IPS-18a (cell line): ENCODE measurements around the gene SLC35F2.
A peak's percentile ranks its signal among the peaks of the same experiment; 100 is the strongest.
"Not testable (repeated sequence)": the region's sequence is repeated elsewhere in the genome, so short reads cannot be mapped to it uniquely, and the experiment has no call there.

Experiments used
- H3K27ac ChIP-seq: one replicate; pipeline ENCODE4 v1.5.1; 2013; ENCODE audit warnings: low read length
- H3K27me3 ChIP-seq: one replicate; pipeline ENCODE4 v1.6.1; 2013; ENCODE audit warnings: mild to moderate bottlenecking, low read length; ENCODE audit not compliant: control insufficient read depth, insufficient read depth
- H3K36me3 ChIP-seq: one replicate; pipeline ENCODE4 v1.6.1; 2013; ENCODE audit warnings: low read depth, low read length; ENCODE audit not compliant: control insufficient read depth
- H3K4me1 ChIP-seq: one replicate; pipeline ENCODE4 v1.6.1; 2013; ENCODE audit warnings: low read depth, low read length; ENCODE audit not compliant: control insufficient read depth
- H3K4me3 ChIP-seq: one replicate; pipeline ENCODE4 v1.5.1; 2013; ENCODE audit warnings: low read length
- H3K9ac ChIP-seq: one replicate; pipeline ENCODE4 v1.6.1; 2013; ENCODE audit warnings: mild to moderate bottlenecking, low read length, moderate library complexity
- H3K9me3 ChIP-seq: one replicate; pipeline ENCODE4 v1.6.1; 2013; ENCODE audit warnings: low read depth, low read length; ENCODE audit not compliant: control insufficient read depth

The SLC35F2 gene

GRCh38 chr11:107834995-107835394, 23.6 kb downstream of the SLC35F2 start:
- H3K36me3 ChIP-seq, result no peaks in the 10 kb centered on the region
- no peak overlapping the region for H3K27ac ChIP-seq
- no peak overlapping the region for H3K9ac ChIP-seq
- peaks cover 15% of the 10 kb centered on the region for H3K27me3 ChIP-seq
- no peaks in the 10 kb centered on the region for H3K9me3 ChIP-seq
- no peak overlapping the region for H3K4me3 ChIP-seq
- H3K4me1 ChIP-seq, result peaks cover 7% of the 10 kb centered on the region

GRCh38 chr11:107833926-107834325, 24.7 kb downstream of the SLC35F2 start:
- H3K4me1 ChIP-seq, H3K9me3 ChIP-seq, H3K9ac ChIP-seq, H3K36me3 ChIP-seq, H3K27ac ChIP-seq: not testable (repeated sequence)
- H3K27me3 ChIP-seq, result peaks cover 15% of the 10 kb centered on the region
- peak overlapping the region; percentile 27 for H3K4me3 ChIP-seq

GRCh38 chr11:107830915-107831540, 27.6 kb downstream of the SLC35F2 start:
- Histone ChIP-seq H3K4me1 (peaks cover 7% of the 10 kb centered on the region), H3K4me3 (no peak overlapping the region), H3K36me3 (no peaks in the 10 kb centered on the region), H3K9me3 (no peaks in the 10 kb centered on the region), H3K9ac (no peak overlapping the region), H3K27me3 (peaks cover 15% of the 10 kb centered on the region), H3K27ac (no peak overlapping the region)

GRCh38 chr11:107827041-107827440, 31.5 kb downstream of the SLC35F2 start:
- Histone ChIP-seq H3K4me1 (no peaks in the 10 kb centered on the region), H3K27me3 (no peaks in the 10 kb centered on the region), H3K36me3 (no peaks in the 10 kb centered on the region), H3K27ac (no peak overlapping the region), H3K9me3 (no peaks in the 10 kb centered on the region), H3K4me3 (no peak overlapping the region), H3K9ac (no peak overlapping the region)

- Histone ChIP-seq H3K4me1 (no peaks in the 10 kb centered on the region), H3K9me3 (no peaks in the 10 kb centered on the region), H3K4me3 (no peak overlapping the region), H3K27ac (no peak overlapping the region), H3K27me3 (no peaks in the 10 kb centered on the region), H3K36me3 (no peaks in the 10 kb centered on the region), H3K9ac (no peak overlapping the region)
These were observed 32.7 kb downstream of the SLC35F2 start for GRCh38 chr11:107825875-107826274.

GRCh38 chr11:107824668-107825369, 33.8 kb downstream of the SLC35F2 start:
- Histone ChIP-seq H3K4me3 (no peak overlapping the region), H3K4me1 (no peaks in the 10 kb centered on the region), H3K27me3 (no peaks in the 10 kb centered on the region), H3K36me3 (no peaks in the 10 kb centered on the region), H3K27ac (no peak overlapping the region), H3K9ac (no peak overlapping the region), H3K9me3 (no peaks in the 10 kb centered on the region)

- Histone ChIP-seq H3K36me3 (no peaks in the 10 kb centered on the region), H3K4me1 (no peaks in the 10 kb centered on the region), H3K27me3 (no peaks in the 10 kb centered on the region), H3K27ac (no peak overlapping the region), H3K9me3 (no peaks in the 10 kb centered on the region), H3K9ac (no peak overlapping the region), H3K4me3 (no peak overlapping the region)
These were observed 37.2 kb downstream of the SLC35F2 start for GRCh38 chr11:107821199-107821927.

GRCh38 chr11:107819361-107820014, 39.1 kb downstream of the SLC35F2 start:
- H3K9me3 ChIP-seq, result no peaks in the 10 kb centered on the region
- no peak overlapping the region for H3K4me3 ChIP-seq
- no peaks in the 10 kb centered on the region for H3K4me1 ChIP-seq
- no peak overlapping the region for H3K27ac ChIP-seq
- no peaks in the 10 kb centered on the region for H3K36me3 ChIP-seq
- H3K9ac ChIP-seq, result no peak overlapping the region
- no peaks in the 10 kb centered on the region for H3K27me3 ChIP-seq

- no peaks in the 10 kb centered on the region for H3K27me3 ChIP-seq
- H3K4me3 ChIP-seq, result no peak overlapping the region
- no peak overlapping the region for H3K9ac ChIP-seq
- no peaks in the 10 kb centered on the region for H3K36me3 ChIP-seq
- no peaks in the 10 kb centered on the region for H3K4me1 ChIP-seq
- H3K27ac ChIP-seq, result no peak overlapping the region
- no peaks in the 10 kb centered on the region for H3K9me3 ChIP-seq
These were observed 40.1 kb downstream of the SLC35F2 start for GRCh38 chr11:107818491-107818890.

- Histone ChIP-seq H3K27me3 (no peaks in the 10 kb centered on the region), H3K27ac (no peak overlapping the region), H3K36me3 (no peaks in the 10 kb centered on the region), H3K4me1 (no peaks in the 10 kb centered on the region), H3K9ac (no peak overlapping the region), H3K9me3 (no peaks in the 10 kb centered on the region), H3K4me3 (no peak overlapping the region)
These were observed 42.6 kb downstream of the SLC35F2 start for GRCh38 chr11:107816028-107816427.

- Histone ChIP-seq H3K27ac (no peak overlapping the region), H3K4me3 (no peak overlapping the region), H3K36me3 (peaks cover 2% of the 10 kb centered on the region), H3K9me3 (no peaks in the 10 kb centered on the region), H3K4me1 (no peaks in the 10 kb centered on the region), H3K9ac (no peak overlapping the region), H3K27me3 (no peaks in the 10 kb centered on the region)
These were observed 47.7 kb downstream of the SLC35F2 start for GRCh38 chr11:107810875-107811274.
